Brain microvascular endothelial cell (primary cell): Measurements from ENCODE around the gene FZR1.

Experiments used
- DNase-seq: peaks from one replicate; pipeline ENCODE4 v3.0.0-alpha.2; 2020
- H3K27ac ChIP-seq: fragments of 250-450 bp; sonication (Bioruptor Pico); 2 replicates; pipeline ENCODE4 v1.5.1; 2020; ENCODE audit warnings: mild to moderate bottlenecking, moderate library complexity
- H3K27me3 ChIP-seq: fragments of 250-450 bp; sonication (Bioruptor Pico); replicated peaks from 2 replicates; pipeline ENCODE4 v1.5.1; 2020; ENCODE audit warnings: mild to moderate bottlenecking
- H3K36me3 ChIP-seq: fragments of 250-450 bp; sonication (Bioruptor Pico); replicated peaks from 2 replicates; pipeline ENCODE4 v1.5.1; 2020; ENCODE audit warnings: mild to moderate bottlenecking
- H3K4me3 ChIP-seq: 2 replicates; pipeline ENCODE4 v1.5.1; 2011; ENCODE audit warnings: low read depth, mild to moderate bottlenecking, control low read depth, low read length, moderate library complexity
- in situ Hi-C: cut with HindIII; loops from 2 replicates; pipeline ENCODE4 v1.10.0; 2017; ENCODE audit warnings: low sequenced_read_pairs, low pct_ligation_motif_present
- TF ChIP-seq, protein P1 (sequence below): IDR thresholded peaks from 2 replicates; pipeline ENCODE4 v1.5.1; 2011; ENCODE audit warnings: low read depth, mild to moderate bottlenecking, moderate library complexity, low read length, control low read depth, inconsistent platforms; ENCODE audit errors: missing control alignments

FZR1 gene

DNA sequence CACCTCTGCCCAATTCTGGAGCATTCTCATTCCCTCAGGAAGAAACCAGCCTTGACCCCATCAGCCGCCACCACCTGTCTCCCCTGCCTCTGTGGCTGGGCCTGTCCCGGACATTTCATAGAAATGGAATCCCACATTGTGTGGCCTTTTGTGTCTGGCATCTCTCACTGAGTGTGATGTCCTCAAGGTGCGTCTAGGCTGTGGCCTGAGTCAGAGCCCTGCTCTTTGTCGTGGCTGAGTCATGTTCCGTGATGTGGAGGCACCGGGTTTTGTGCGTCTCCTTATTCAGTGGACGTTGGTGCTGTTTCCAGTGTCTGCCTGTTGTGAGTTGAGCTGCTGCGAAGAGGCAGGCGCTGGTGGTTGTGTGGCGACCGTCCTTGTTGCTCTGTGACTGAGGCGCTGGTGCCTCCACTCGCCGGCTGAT is 3.5 kb downstream of the FZR1 start:
- Histone ChIP-seq H3K36me3 (peaks cover 16% of the 10 kb centered on the region), H3K27ac (peak overlapping the region; percentile 53), H3K4me3 (no peak overlapping the region), H3K27me3 (no peaks in the 10 kb centered on the region)
- TF ChIP-seq, protein P1, sequence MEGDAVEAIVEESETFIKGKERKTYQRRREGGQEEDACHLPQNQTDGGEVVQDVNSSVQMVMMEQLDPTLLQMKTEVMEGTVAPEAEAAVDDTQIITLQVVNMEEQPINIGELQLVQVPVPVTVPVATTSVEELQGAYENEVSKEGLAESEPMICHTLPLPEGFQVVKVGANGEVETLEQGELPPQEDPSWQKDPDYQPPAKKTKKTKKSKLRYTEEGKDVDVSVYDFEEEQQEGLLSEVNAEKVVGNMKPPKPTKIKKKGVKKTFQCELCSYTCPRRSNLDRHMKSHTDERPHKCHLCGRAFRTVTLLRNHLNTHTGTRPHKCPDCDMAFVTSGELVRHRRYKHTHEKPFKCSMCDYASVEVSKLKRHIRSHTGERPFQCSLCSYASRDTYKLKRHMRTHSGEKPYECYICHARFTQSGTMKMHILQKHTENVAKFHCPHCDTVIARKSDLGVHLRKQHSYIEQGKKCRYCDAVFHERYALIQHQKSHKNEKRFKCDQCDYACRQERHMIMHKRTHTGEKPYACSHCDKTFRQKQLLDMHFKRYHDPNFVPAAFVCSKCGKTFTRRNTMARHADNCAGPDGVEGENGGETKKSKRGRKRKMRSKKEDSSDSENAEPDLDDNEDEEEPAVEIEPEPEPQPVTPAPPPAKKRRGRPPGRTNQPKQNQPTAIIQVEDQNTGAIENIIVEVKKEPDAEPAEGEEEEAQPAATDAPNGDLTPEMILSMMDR, result no peak
- in situ Hi-C loops, result no loop called here
- peak; percentile 68 for DNase-seq

DNA sequence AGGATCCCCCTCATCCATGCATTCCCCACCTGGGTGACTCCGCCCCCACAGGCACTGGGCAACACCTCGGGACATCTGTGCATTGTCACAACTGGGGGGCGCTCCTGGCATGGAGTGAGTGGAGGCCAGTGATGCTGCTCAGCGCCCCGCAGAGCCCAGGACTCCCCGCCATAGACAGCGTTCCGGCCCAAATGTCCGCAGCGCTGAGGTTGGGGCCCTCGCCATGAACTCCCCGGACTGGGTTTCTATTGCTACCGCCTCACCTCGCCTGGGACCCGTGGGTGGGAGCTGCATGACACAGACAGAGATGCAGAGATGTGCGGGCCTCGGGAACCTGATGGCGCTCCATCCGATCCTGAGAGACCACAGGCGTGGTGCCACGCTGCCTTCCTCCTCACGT is 4.6 kb downstream of the FZR1 start:
- H3K36me3 ChIP-seq, result peaks cover 16% of the 10 kb centered on the region
- no peaks in the 10 kb centered on the region for H3K27me3 ChIP-seq
- H3K27ac ChIP-seq, result no peak overlapping the region
- in situ Hi-C loops, result no loop called here
- TF ChIP-seq, protein P1, result no peak
- no peak for DNase-seq
- no peak overlapping the region for H3K4me3 ChIP-seq

DNA sequence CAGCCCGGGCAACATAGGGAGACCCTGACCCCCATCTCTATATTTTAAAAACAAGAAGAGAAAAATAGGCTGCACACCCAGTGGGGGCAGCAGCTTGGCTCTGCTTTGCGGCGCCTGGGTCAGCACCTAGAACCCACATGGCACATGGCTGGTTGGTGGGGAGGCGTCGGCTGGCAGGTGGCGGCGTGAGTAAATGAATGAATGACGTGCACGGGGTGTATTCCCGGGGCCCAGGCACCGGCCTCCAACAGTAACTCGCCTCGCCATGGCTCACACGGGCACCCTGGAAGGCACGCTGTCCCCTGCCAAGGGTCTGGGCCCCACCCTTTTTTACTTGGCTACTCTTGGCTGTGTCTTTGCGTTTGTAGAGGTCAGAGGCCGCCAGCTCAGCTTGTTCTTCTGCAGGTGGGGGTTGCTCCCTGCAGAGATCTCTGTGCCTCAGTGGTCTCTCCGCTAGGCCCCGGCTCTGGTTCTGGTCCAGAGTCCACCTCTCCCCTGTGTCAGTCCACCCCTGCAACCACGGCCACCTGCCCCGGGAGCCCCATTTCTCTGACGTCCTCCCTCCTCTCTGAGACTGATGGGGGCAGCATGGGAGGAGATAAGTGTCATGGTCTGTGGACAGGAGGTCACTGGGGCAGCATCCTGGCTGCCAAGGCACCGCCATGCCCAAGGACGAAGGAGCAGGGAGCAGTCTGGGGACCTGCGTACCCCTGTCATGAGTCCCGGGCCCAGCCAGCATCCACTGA is 5.6 kb downstream of the FZR1 start:
- H3K4me3 ChIP-seq, result no peak overlapping the region
- TF ChIP-seq, protein P1, result no peak
- peaks cover 14% of the 10 kb centered on the region for H3K36me3 ChIP-seq
- no peaks in the 10 kb centered on the region for H3K27me3 ChIP-seq
- in situ Hi-C loops, result no loop called here
- H3K27ac ChIP-seq, result no peak overlapping the region
- DNase-seq, result no peak

DNA sequence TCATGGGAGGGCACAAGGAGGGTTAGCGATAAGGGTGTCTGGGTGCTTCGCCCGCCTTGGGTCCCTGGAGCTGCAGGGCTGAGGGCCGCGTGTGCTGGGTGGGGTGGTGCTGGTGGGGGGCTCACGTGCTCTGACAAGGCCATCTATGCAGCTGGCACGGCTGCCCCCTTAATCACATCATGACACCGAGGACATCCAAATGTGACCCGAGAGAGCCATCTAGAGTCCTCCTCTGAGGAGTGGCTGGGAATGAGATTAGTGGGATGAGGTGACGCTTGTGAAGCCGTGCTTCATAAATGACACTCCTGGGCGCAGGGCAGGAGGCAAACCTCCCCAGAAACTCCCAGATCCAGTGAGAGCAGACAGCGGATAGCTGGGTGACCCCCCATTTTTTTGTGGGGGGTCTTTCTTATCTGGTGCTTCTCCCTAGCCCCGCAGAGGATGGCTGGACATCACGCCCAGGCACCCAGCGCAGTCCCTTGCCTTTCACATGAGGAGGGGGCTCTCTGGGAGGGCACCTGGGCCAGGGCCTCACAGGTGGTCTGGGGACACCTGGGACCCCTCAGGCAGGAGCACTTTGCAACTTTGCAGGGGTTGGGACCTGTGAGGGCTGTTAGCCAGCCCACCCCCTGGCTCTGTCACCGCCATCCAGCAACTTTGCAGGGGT is 6.6 kb downstream of the FZR1 start:
- Histone ChIP-seq H3K27me3 (no peaks in the 10 kb centered on the region), H3K27ac (no peak overlapping the region), H3K36me3 (peaks cover 14% of the 10 kb centered on the region), H3K4me3 (no peak overlapping the region)
- in situ Hi-C loops, result no loop called here
- DNase-seq, result no peak
- TF ChIP-seq, protein P1, result no peak

DNA sequence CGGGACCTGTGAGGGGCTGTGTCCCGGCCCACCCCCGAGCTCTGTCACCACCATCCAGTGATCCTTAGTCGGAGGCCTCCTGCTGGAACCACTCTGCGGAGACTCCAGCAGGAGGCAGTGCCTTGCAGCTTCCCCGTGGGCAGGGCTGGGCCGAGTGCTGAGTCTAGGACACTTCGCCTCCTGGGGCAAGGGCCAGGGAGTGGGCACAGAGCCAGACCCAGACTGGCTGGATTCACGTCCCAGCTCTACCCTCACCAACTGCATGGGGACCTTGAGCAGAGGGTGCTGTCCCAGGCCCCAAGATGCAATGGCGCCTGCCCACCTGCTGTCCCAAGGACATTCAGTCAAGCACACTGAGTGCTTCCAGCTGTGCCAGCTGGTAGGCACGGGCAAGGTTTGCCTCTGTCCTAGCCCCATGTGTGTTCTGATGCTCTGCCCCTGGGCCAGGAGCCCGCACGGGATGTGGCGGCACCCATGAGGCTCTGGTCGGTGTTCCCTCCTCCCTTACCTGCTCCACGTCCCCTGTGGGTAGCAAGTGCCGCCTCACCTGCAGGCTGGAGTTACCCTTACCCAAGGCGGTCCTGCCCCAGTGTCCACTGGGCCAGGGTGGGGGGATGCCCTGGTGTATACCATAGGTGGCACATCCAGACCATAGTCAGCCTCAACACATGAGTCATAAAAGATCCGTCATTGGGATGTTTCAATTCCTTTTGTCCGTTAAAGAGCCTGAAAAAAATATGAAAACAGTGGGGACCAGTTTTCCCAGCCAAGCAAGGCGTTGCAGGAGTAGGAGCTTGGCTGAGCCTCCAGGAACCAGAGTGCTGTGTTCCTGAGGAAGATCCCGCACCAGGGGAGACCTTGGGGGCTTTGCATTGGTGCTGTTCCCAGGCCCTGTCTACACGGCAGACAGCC is 7.4 kb downstream of the FZR1 start:
- Histone ChIP-seq H3K36me3 (peaks cover 14% of the 10 kb centered on the region), H3K27ac (no peak overlapping the region), H3K4me3 (no peak overlapping the region), H3K27me3 (no peaks in the 10 kb centered on the region)
- DNase-seq, result no peak
- TF ChIP-seq, protein P1, result peak; percentile 28
- in situ Hi-C loops, result no loop called here
